D721Med (cell line): Measurements from ENCODE around the gene CAPN5.

Experiments used
- DNase-seq: peaks from one replicate; pipeline ENCODE4 v3.0.0; 2011; ENCODE audit warnings: low spot score; ENCODE audit not compliant: insufficient read length
- FAIRE-seq: peaks from 2 replicates; lab custom pipeline; 2011; peaks lifted over from hg19 to GRCh38; lab: Jason Lieb, UNC
- CTCF ChIP-seq: IDR thresholded peaks from 2 replicates; pipeline ENCODE4 v1.5.1; 2012; ENCODE audit warnings: mild to moderate bottlenecking, control low read depth; ENCODE audit not compliant: insufficient read depth; ENCODE audit errors: missing control alignments

CAPN5 gene

GRCh38 chr11:77153276-77154185 is 86.8 kb downstream of the CAPN5 start:
- FAIRE-seq (no peak), DNase-seq (no peak)
- TF ChIP-seq CTCF = no peak

GRCh38 chr11:77154381-77155081 is 87.8 kb downstream of the CAPN5 start:
- DNase-seq = no peak
- no peak for FAIRE-seq
- TF ChIP-seq CTCF = no peak

GRCh38 chr11:77155082-77155475 is 88.3 kb downstream of the CAPN5 start:
- no peak for TF ChIP-seq CTCF
- FAIRE-seq (no peak), DNase-seq (no peak)

- no peak for DNase-seq
- FAIRE-seq = no peak
- TF ChIP-seq CTCF = no peak
Observed at GRCh38 chr11:77155556-77156130, 88.9 kb downstream of the CAPN5 start.

- no peak for FAIRE-seq
- DNase-seq = no peak
- no peak for TF ChIP-seq CTCF
Observed at GRCh38 chr11:77156396-77157195, 89.8 kb downstream of the CAPN5 start.

GRCh38 chr11:77158041-77158695 is 91.4 kb downstream of the CAPN5 start:
- DNase-seq = no peak
- TF ChIP-seq CTCF = no peak
- FAIRE-seq = no peak
